Glutamatergic neuron (in vitro differentiated cells): ENCODE data around the gene GUCY2D. TPM values are rescaled to one million over a fixed set of nuclear protein-coding genes. Genes with fewer than 3 reads are reported as not detected.

Experiments used
- DNase-seq: peaks from one replicate; pipeline ENCODE4 v3.0.0; 2022
- H3K27ac Mint-ChIP-seq: one replicate; pipeline ENCODE4 v1.8.0; 2020; ENCODE audit warnings: mild to moderate bottlenecking, mixed read lengths, inconsistent platforms; ENCODE audit not compliant: unreplicated experiment
- H3K27me3 Mint-ChIP-seq: one replicate; pipeline ENCODE4 v1.8.0; 2020; ENCODE audit warnings: mild to moderate bottlenecking, moderate library complexity, mixed read lengths, inconsistent platforms; ENCODE audit not compliant: unreplicated experiment
- H3K36me3 Mint-ChIP-seq: one replicate; pipeline ENCODE4 v1.8.0; 2020; ENCODE audit warnings: mild to moderate bottlenecking, mixed read lengths, inconsistent platforms; ENCODE audit not compliant: unreplicated experiment
- H3K4me1 Mint-ChIP-seq: one replicate; pipeline ENCODE4 v1.8.0; 2020; ENCODE audit warnings: mild to moderate bottlenecking, low read depth, mixed read lengths, inconsistent platforms; ENCODE audit not compliant: unreplicated experiment
- H3K4me3 Mint-ChIP-seq: one replicate; pipeline ENCODE4 v1.8.0; 2020; ENCODE audit warnings: mild to moderate bottlenecking, mixed read lengths, inconsistent platforms; ENCODE audit not compliant: unreplicated experiment
- H3K9me3 Mint-ChIP-seq: one replicate; pipeline ENCODE4 v1.8.0; 2020; ENCODE audit warnings: mild to moderate bottlenecking, moderate library complexity, mixed read lengths, inconsistent platforms; ENCODE audit not compliant: unreplicated experiment
- total RNA-seq: library from RNA; stranded (reverse); fragmentation: NEBNext Ultra II Directional; extraction: Animal tissue kit (Norgen Biotek cat#: 25700); gene quantifications from one replicate; pipeline ENCODE4 v1.2.1, GENCODE V29; 2021; ENCODE audit not compliant: unreplicated experiment
- TF ChIP-seq, protein P1 (sequence below): fragments of 200-600 bp; sonication (generic); IDR thresholded peaks from one replicate; pipeline ENCODE4 v1.5.0; 2021; ENCODE audit not compliant: partially characterized antibody, unreplicated experiment

GUCY2D gene
- total RNA-seq, 1 donor from 2014 or later = not detected

DNA sequence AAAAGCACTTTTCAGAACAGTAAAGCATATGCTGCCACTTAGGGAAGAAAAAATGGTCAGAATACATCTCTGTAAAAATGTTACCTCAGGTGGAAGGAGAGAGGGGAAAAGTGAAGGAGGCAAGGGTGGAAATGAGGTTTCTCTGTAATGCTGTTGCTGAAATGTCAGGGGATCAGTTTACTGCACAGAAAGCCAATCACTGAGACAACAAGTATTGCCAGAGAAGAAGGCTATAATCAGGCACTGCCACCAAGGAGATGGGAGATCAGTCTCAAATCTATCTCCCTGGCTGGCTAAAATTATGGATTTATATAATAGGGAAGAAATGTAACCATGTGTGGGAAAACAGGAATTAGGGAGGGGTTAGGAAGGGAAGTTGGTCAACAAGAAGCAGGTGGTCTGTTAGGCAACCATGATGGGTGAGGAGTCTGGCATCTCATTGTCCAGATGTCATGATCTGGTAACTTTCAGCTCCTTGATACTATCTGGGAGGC is 27.7 kb upstream of the GUCY2D start:
- Mint-ChIP-seq H3K4me3 (no peak overlapping the region), H3K9me3 (peaks cover 4% of the 10 kb centered on the region)
- TF ChIP-seq, protein P1, sequence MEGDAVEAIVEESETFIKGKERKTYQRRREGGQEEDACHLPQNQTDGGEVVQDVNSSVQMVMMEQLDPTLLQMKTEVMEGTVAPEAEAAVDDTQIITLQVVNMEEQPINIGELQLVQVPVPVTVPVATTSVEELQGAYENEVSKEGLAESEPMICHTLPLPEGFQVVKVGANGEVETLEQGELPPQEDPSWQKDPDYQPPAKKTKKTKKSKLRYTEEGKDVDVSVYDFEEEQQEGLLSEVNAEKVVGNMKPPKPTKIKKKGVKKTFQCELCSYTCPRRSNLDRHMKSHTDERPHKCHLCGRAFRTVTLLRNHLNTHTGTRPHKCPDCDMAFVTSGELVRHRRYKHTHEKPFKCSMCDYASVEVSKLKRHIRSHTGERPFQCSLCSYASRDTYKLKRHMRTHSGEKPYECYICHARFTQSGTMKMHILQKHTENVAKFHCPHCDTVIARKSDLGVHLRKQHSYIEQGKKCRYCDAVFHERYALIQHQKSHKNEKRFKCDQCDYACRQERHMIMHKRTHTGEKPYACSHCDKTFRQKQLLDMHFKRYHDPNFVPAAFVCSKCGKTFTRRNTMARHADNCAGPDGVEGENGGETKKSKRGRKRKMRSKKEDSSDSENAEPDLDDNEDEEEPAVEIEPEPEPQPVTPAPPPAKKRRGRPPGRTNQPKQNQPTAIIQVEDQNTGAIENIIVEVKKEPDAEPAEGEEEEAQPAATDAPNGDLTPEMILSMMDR = no peak

DNA sequence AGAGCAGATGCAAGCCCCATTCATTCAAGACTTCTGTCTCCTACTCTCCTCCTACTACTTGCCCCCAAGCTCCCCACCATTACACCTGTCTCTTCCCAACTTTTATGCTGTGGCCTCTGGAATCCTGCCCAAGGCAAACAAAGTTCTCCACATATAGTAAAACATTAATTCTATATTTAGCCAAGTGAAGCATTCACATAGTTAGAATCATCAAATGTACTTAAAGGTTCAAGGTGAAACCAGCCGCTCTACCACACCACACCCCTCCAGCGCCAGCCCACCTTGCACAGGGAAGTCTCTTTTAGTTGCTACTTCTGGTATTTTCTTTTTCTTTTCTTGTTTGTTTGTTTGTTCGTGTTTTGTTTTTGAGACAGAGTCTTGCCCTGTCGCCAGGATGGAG is 25.4 kb upstream of the GUCY2D start:
- peaks cover 1% of the 10 kb centered on the region for H3K27me3 Mint-ChIP-seq
- no peak for DNase-seq
- no peak overlapping the region for H3K4me3 Mint-ChIP-seq
- no peaks in the 10 kb centered on the region for H3K4me1 Mint-ChIP-seq
- H3K27ac Mint-ChIP-seq = no peak overlapping the region
- peaks cover 6% of the 10 kb centered on the region for H3K36me3 Mint-ChIP-seq
- TF ChIP-seq, protein P1 = no peak
- H3K9me3 Mint-ChIP-seq = peaks cover 4% of the 10 kb centered on the region

More for the DNA sequence above, 27.7 kb upstream of the GUCY2D start:
- Mint-ChIP-seq H3K27ac (no peak overlapping the region), H3K27me3 (peaks cover 2% of the 10 kb centered on the region), H3K36me3 (peaks cover 6% of the 10 kb centered on the region), H3K4me1 (no peaks in the 10 kb centered on the region)
- no peak for DNase-seq

DNA sequence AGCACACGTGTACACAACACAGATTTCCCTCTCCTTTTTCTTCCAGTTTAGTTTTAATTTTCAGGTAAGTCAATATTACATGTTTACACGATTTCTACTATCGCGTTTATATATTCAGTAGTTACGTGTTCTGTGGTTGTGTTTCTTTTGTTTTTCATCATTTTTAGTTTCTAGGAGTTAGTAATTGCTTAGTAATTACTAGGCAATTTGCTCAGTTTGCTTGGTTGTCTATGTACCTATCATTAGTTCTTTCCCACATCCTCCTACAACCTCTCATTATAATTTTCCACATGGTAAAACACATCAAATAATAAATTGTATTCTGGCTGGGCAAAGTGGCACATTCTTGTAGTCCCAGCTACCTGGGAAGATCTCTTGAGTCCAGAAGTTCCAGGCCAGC is 24.6 kb upstream of the GUCY2D start:
- H3K9me3 Mint-ChIP-seq = peaks cover 4% of the 10 kb centered on the region
- peaks cover 1% of the 10 kb centered on the region for H3K27me3 Mint-ChIP-seq
- H3K27ac Mint-ChIP-seq = no peak overlapping the region
- H3K36me3 Mint-ChIP-seq = peaks cover 6% of the 10 kb centered on the region
- H3K4me1 Mint-ChIP-seq = no peaks in the 10 kb centered on the region
- TF ChIP-seq, protein P1 = no peak
- no peak for DNase-seq
- H3K4me3 Mint-ChIP-seq = no peak overlapping the region

DNA sequence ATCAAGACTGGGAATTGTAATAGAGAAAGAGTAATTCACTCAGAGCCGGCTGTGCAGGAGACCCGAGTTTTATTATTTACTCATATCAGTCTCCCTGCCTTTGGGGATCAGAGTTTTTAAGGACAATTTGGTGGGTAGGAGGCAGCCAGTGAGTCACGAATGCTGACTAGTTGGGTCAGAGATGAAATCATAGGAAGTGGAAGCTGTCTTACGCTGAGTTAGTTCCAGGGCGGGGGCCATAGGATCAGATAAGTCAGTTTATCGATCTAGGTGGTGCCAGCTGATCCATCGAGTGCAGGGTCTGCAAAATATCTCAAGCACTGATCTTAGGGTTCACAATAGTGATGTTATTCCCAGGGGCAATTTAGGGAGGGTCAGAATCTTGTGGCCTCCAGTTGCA is 20.2 kb upstream of the GUCY2D start:
- DNase-seq = no peak
- Mint-ChIP-seq H3K27me3 (peaks cover 1% of the 10 kb centered on the region), H3K9me3 (no peaks in the 10 kb centered on the region), H3K36me3 (no peaks in the 10 kb centered on the region), H3K27ac (no peak overlapping the region), H3K4me3 (no peak overlapping the region), H3K4me1 (no peaks in the 10 kb centered on the region)
- TF ChIP-seq, protein P1 = no peak

DNA sequence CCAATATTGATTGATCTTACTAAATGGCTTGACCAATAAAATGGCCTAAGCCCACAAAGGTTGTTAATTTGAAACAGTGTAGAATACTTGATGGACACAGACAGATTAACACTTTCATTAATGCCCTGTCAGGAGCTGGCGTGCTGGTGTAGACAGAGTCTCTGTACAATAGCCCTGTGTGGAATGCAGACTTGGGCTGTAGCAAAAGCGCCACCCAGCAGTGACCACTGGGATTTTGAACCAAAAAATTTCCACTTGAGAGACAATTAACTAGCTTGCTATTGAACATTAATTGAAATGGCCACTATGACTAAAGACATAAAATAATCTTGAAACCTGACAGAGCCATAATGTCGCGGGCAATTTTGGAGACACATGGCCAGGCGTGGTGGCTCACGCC is 19.7 kb upstream of the GUCY2D start:
- Mint-ChIP-seq H3K4me3 (no peak overlapping the region), H3K36me3 (no peaks in the 10 kb centered on the region), H3K27me3 (peaks cover 3% of the 10 kb centered on the region), H3K4me1 (no peaks in the 10 kb centered on the region), H3K27ac (no peak overlapping the region), H3K9me3 (no peaks in the 10 kb centered on the region)
- TF ChIP-seq, protein P1 = no peak
- no peak for DNase-seq
